Lung (tissue), 12 donors: Measurements from ENCODE around the gene PLEKHM3. TPM values are rescaled to one million over a fixed set of nuclear protein-coding genes. Genes with fewer than 3 reads are reported as not detected.

ENCODE experiments used
- ATAC-seq: fragments of 200-7000 bp; cut with Tn5 transposase; one replicate; pipeline ENCODE4 v1.9.1; 2020; ENCODE audit warnings: moderate number of reproducible peaks; ENCODE audit not compliant: insufficient read depth, low FRiP score
- DNase-seq, 3 donors: peaks; one replicate each; pipeline ENCODE4 v3.0.0-alpha.2; 2013 to 2017
- H3K27ac ChIP-seq, 2 donors: one replicate each; pipeline ENCODE4 v1.5.1; 2013; ENCODE audit warnings: mild to moderate bottlenecking in 2 of 2, moderate library complexity in 2 of 2, control low read depth in 1 of 2, inconsistent platforms in 1 of 2, low read depth in 1 of 2, low read length in 1 of 2
- H3K27me3 ChIP-seq, 3 donors: one replicate each; pipeline ENCODE4 v1.5.1; 2013; ENCODE audit warnings: low read length in 2 of 3; ENCODE audit not compliant: control insufficient read depth in 3 of 3, insufficient read depth in 3 of 3
- H3K36me3 ChIP-seq, 4 donors: one replicate each; pipeline ENCODE4 v1.5.1; 2013; ENCODE audit warnings: low read length in 4 of 4, mild to moderate bottlenecking in 1 of 4, moderate library complexity in 1 of 4; ENCODE audit not compliant: control insufficient read depth in 4 of 4, insufficient read depth in 4 of 4
- H3K4me1 ChIP-seq, 5 donors: one replicate each; pipeline ENCODE4 v1.5.1; 2013; ENCODE audit warnings: low read length in 5 of 5, mild to moderate bottlenecking in 2 of 5, moderate library complexity in 1 of 5; ENCODE audit not compliant: control insufficient read depth in 5 of 5, insufficient read depth in 5 of 5
- H3K4me3 ChIP-seq: one replicate; pipeline ENCODE4 v1.5.1; 2013; ENCODE audit warnings: mild to moderate bottlenecking, control low read depth, moderate library complexity
- H3K9ac ChIP-seq, 2 donors: one replicate each; pipeline ENCODE4 v1.5.1; 2013; ENCODE audit warnings: low read length in 2 of 2, control low read depth in 1 of 2; ENCODE audit not compliant: insufficient read depth in 1 of 2
- H3K9me3 ChIP-seq, 4 donors: one replicate each; pipeline ENCODE4 v1.5.1; 2013; ENCODE audit warnings: low read length in 3 of 4, mild to moderate bottlenecking in 1 of 4, moderate library complexity in 1 of 4; ENCODE audit not compliant: control insufficient read depth in 4 of 4, insufficient read depth in 3 of 4
- WGBS, 2 donors: extraction: QIAGEN DNeasy Blood & Tissue Kit; methylation state at CpG; one replicate each; pipeline ENCODE4 v1.1.7; 2013; 5-methylcytosine and 5-hydroxymethylcytosine counted together
- polyA plus RNA-seq, 2 donors: library from polyadenylated mRNA; stranded (reverse); fragments of 200-250 nt; gene quantifications; one replicate each; pipeline ENCODE4 v1.2.1, GENCODE V29; 2013
- total RNA-seq, 2 donors: library from RNA; depleted of rRNA in 1 of 2; stranded (reverse); fragments of >200 nt in 1 of 2; gene quantifications; one replicate each; pipeline ENCODE4 v1.2.1, GENCODE V29; 2014 to 2021
- TF ChIP-seq, protein P1 (sequence below): IDR thresholded peaks from 2 replicates; pipeline ENCODE4 v1.5.1; 2012; ENCODE audit warnings: mild to moderate bottlenecking; ENCODE audit errors: control extremely low read depth, extremely low read depth
- donor health status: control.
- donor health status: control.
- donor health status: Bipolar disorder and iron deficiency.
- donor health status: healthy.
- donor health status: DM: yes; HTN: yes; CAD: no.

Gene PLEKHM3
- total and polyA plus RNA-seq, 4 donors, result 5.6 to 32.9 (median 12.4) TPM

DNA sequence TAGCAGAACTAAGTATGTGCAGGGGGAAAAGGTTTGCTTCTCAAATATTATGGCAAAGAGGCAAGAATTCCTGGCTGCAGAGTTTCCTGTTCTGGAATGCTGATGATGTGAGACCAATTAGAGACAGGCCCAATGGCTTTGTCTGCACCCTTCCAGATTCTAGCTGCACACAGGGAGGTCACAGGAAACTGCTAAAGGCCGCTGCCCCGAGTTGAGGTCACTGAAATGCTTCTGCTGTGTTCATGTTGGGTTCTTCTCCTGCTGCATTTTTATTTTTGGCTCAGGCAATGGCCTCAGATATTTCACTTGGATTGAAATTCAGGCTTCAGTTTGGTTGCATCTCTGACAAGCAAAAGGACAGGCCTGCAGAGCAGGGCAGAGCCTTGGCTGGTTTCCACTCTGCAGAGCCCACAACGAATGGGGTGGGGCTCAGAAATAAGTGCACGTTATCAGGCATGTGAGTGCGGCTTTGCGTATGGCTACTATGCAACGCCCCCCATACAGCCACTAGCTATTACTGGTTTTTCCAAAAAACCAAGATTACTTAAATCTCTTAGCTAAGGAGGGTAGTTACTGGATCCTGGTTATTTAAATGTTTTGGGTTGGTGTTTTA is 188.7 kb downstream of the PLEKHM3 start:
- H3K4me3 ChIP-seq, result no peak overlapping the region
- H3K27me3 ChIP-seq, result no peaks in the 10 kb centered on the region
- H3K9ac ChIP-seq, result no peak overlapping the region
- TF ChIP-seq, protein P1, sequence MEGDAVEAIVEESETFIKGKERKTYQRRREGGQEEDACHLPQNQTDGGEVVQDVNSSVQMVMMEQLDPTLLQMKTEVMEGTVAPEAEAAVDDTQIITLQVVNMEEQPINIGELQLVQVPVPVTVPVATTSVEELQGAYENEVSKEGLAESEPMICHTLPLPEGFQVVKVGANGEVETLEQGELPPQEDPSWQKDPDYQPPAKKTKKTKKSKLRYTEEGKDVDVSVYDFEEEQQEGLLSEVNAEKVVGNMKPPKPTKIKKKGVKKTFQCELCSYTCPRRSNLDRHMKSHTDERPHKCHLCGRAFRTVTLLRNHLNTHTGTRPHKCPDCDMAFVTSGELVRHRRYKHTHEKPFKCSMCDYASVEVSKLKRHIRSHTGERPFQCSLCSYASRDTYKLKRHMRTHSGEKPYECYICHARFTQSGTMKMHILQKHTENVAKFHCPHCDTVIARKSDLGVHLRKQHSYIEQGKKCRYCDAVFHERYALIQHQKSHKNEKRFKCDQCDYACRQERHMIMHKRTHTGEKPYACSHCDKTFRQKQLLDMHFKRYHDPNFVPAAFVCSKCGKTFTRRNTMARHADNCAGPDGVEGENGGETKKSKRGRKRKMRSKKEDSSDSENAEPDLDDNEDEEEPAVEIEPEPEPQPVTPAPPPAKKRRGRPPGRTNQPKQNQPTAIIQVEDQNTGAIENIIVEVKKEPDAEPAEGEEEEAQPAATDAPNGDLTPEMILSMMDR, result no peak
- peak; percentile 52 to 66 (median 64) for DNase-seq
- H3K27ac ChIP-seq, result peak overlapping the region; percentile 17
- peaks cover 4 to 13% (median 10%) of the 10 kb centered on the region in 5 donors for H3K4me1 ChIP-seq
- no peak for ATAC-seq
- H3K9me3 ChIP-seq, result no peaks in the 10 kb centered on the region
- 49 to 78% methylated on average over 7 of the region's 7 CpGs for WGBS, 2 donors
- H3K36me3 ChIP-seq, result no peaks in the 10 kb centered on the region

DNA sequence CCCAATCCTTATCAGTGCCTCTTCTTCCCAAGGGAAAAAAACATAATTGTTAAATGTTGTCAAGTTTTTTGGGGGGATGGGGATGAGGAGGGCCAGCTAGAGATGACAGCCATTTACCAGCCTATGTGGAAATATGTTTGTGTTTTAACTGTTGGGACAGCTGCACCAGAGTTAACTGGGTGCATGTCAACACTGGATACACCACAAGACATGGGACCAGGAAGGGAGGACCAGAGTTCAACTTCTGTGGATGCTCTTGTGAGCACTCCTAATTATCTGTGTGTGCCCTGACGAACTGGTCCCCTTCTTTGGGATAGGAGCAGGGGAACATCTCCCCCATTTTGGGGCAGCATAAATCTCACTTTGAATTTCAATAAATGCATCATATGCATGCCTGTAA is 189.5 kb downstream of the PLEKHM3 start:
- no peaks in the 10 kb centered on the region for H3K9me3 ChIP-seq
- H3K36me3 ChIP-seq, result no peaks in the 10 kb centered on the region
- DNase-seq, result no peak
- no peaks in the 10 kb centered on the region for H3K27me3 ChIP-seq
- no peak for ATAC-seq
- WGBS, 2 donors, result 100% methylated on average over 1 of the region's 1 CpG
- H3K4me1 ChIP-seq, result peaks cover 4 to 13% (median 10%) of the 10 kb centered on the region in 5 donors
- H3K9ac ChIP-seq, result no peak overlapping the region
- no peak overlapping the region for H3K4me3 ChIP-seq
- TF ChIP-seq, protein P1, result no peak
- H3K27ac ChIP-seq, result no peak overlapping the region

DNA sequence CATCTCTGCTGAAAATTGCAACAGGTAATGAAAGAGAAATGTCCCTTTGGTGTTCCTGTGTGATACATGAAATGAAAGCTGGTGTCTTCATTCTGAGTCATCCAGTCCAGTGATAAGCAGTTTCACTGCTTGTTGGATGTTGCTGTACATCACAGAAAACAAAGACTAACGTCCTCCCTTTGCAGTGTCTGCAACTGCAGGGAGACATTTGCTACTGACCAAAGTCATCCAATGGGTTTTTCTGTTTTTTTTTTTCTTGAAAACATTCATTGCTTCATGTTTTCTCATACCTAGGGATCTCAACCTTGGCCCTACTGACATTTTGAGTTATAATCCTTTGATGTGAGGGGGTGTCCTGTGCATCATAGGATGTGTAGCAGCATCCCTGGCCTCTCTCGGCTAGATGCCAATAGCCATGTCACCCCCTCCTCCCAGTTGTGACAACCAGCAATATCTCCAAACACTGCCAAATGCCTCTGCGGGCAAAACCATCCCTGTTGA is 192.0 kb downstream of the PLEKHM3 start:
- H3K27ac ChIP-seq, result no peak overlapping the region
- TF ChIP-seq, protein P1, result no peak
- ATAC-seq, result no peak

More for the DNA sequence above, 192.0 kb downstream of the PLEKHM3 start:
- Histone ChIP-seq H3K9ac (no peak overlapping the region), H3K36me3 (peaks cover 0 to 2% (median under 1%) of the 10 kb centered on the region in 4 donors), H3K4me1 (peaks cover 4 to 13% (median 10%) of the 10 kb centered on the region in 5 donors), H3K9me3 (no peaks in the 10 kb centered on the region), H3K27me3 (no peaks in the 10 kb centered on the region), H3K4me3 (no peak overlapping the region)
- no peak for DNase-seq
- WGBS, 2 donors, result 85 to 92% methylated on average over 3 of the region's 3 CpGs
